Measurements from ENCODE around the gene CREG1. TPM values are rescaled to one million over a fixed set of nuclear protein-coding genes. Genes with fewer than 3 reads are reported as not detected.
A peak's percentile ranks its signal among the peaks of the same experiment; 100 is the strongest.

Gene CREG1
- total and polyA plus RNA-seq, 2 of the 8 experiments (the other 6 are each of a cell fraction or from before 2014, with no cell fraction given): 29.8 to 30.1 TPM

- H3K18ac ChIP-seq (ENCODE audit: extremely low read depth, low read length): no peak overlapping the region
- no peak overlapping the region for H3K4me2 ChIP-seq (ENCODE audit: insufficient read depth in 1 of 2, low read depth in 2 of 2, low read length in 2 of 2)
- no peak overlapping the region for H3K14ac ChIP-seq (ENCODE audit: insufficient read length)
- H3K4me3 ChIP-seq (ENCODE audit: extremely low read depth in 1 of 4, insufficient read depth in 2 of 4, low read depth in 3 of 4, low read length in 4 of 4): no peak overlapping the region
- no peak overlapping the region for H2BK5ac ChIP-seq (ENCODE audit: low read depth, low read length)
- no peak overlapping the region for H4K5ac ChIP-seq (ENCODE audit: insufficient read length, low read depth, low read length)
- no peaks in the 10 kb centered on the region for H3K27me3 ChIP-seq (replicated peaks in 1 of 4; ENCODE audit: control insufficient read depth in 3 of 4, extremely low read depth in 1 of 4, insufficient read depth in 3 of 4, low read length in 3 of 4)
- no peak overlapping the region for H3K23ac ChIP-seq (ENCODE audit: insufficient read length)
- DNase-seq (ENCODE audit: low read depth in 1 of 2, low spot score in 2 of 2) (no peak), FAIRE-seq (no peak)
- H3K79me1 ChIP-seq (ENCODE audit: low read depth, low read length): no peaks in the 10 kb centered on the region
- H2AK5ac ChIP-seq (ENCODE audit: low read depth, low read length): no peak overlapping the region
- H4K8ac ChIP-seq (ENCODE audit: extremely low read depth, insufficient read depth, low read length): no peak overlapping the region
- H3K9me3 ChIP-seq (ENCODE audit: insufficient read depth in 2 of 2, low read depth in 1 of 2, low read length in 1 of 2): no peaks in the 10 kb centered on the region
- H3K79me2 ChIP-seq (ENCODE audit: control insufficient read depth in 1 of 2, insufficient read depth in 2 of 2, low read length in 2 of 2): no peaks in the 10 kb centered on the region
- H2AFZ ChIP-seq (ENCODE audit: low read length): peak overlapping the region; percentile 68; the same call in 1 of the 2 replicates
- no peak overlapping the region; a peak in 1 of 7 replicates for H3K9ac ChIP-seq (replicated peaks in 1 of 4; ENCODE audit: extremely low read depth in 1 of 4, low read depth in 3 of 4, low read length in 3 of 4)
- no peak overlapping the region for H2BK20ac ChIP-seq (ENCODE audit: low read length)
- no peaks in the 10 kb centered on the region for H3K36me3 ChIP-seq (ENCODE audit: control insufficient read depth in 2 of 4, insufficient read depth in 4 of 4, low read length in 3 of 4)
- H3K23me2 ChIP-seq (ENCODE audit: low read depth, low read length): no peaks in the 10 kb centered on the region
- peaks cover 0 to 6% (median 1%) of the 10 kb centered on the region in 4 experiments; a peak in 2 of 7 replicates for H3K4me1 ChIP-seq (replicated peaks in 1 of 4; ENCODE audit: control insufficient read depth in 3 of 4, insufficient read depth in 4 of 4, low read length in 3 of 4)
- H2BK12ac ChIP-seq (ENCODE audit: low read depth, low read length): no peak overlapping the region
- no peaks in the 10 kb centered on the region for H4K20me1 ChIP-seq (replicated peaks in 1 of 2; ENCODE audit: control insufficient read depth in 1 of 2, insufficient read depth in 2 of 2, low read length in 2 of 2)
- H3K56ac ChIP-seq (replicated peaks; ENCODE audit: insufficient read length, low read depth, low read length): no peak overlapping the region
- no peak overlapping the region for H3K4ac ChIP-seq (replicated peaks; ENCODE audit: insufficient read length, low read depth, low read length)
- no peak overlapping the region for H2BK120ac ChIP-seq (replicated peaks; ENCODE audit: low read depth, low read length)
- no peak overlapping the region for H4K91ac ChIP-seq (replicated peaks; ENCODE audit: insufficient read length, low read length)
- CTCF ChIA-PET (ENCODE audit: partially characterized antibody): interaction anchor here (1.1 to 1.3 kb wide), 2 partner anchors 21 to 56 kb away, joined by 3 to 5 read pairs; no protein-coding TSS in a partner anchor
- 78% methylated on average over 7 of the region's 7 CpGs; no CpG with 5 or more reads in 1 of the 2 experiments for WGBS, 2 experiments (ENCODE audit: extremely low coverage in 1 of 2, insufficient coverage in 1 of 2, insufficient read length in 1 of 2, insufficient replicate concordance in 2 of 2, low coverage in 1 of 2, low lambda C conversion rate in 2 of 2, missing lambda C conversion rate in 1 of 2)
- no peak overlapping the region for H2BK15ac ChIP-seq (ENCODE audit: low read length)
- POLR2A ChIA-PET (ENCODE audit: partially characterized antibody): no interaction called here
- no peak overlapping the region for H3K27ac ChIP-seq (ENCODE audit: low read depth, low read length)
- no peak for TF ChIP-seq TAF1 (IDR thresholded peaks at IDR 0.05; ENCODE audit: low read depth, low read length)
- TF ChIP-seq MAX (IDR thresholded peaks at IDR 0.05): no peak
- no peak for TF ChIP-seq RFX5 (IDR thresholded peaks at IDR 0.05; ENCODE audit: borderline replicate concordance, low read depth, low read length)
- TF ChIP-seq POLR2A (IDR thresholded peaks at IDR 0.05; ENCODE audit: control extremely low read depth in 1 of 2, low read depth in 2 of 2, low read length in 2 of 2): no peak
- TF ChIP-seq USF2 (IDR thresholded peaks at IDR 0.05; ENCODE audit: low read length): no peak
- TF ChIP-seq RXRA (IDR thresholded peaks at IDR 0.05; ENCODE audit: insufficient read depth, low read depth, low read length): no peak
- TF ChIP-seq POLR2AphosphoS5 (IDR thresholded peaks at IDR 0.05; ENCODE audit: low read depth, low read length): no peak
- no peak for TF ChIP-seq RBBP5 (IDR thresholded peaks at IDR 0.05; ENCODE audit: borderline replicate concordance, low read depth, low read length)
- no peak for TF ChIP-seq SP2 (IDR thresholded peaks at IDR 0.05; ENCODE audit: low read length)
- no peak for TF ChIP-seq KDM4A (IDR thresholded peaks at IDR 0.05; ENCODE audit: low read depth, low read length, severe bottlenecking)
- no peak for TF ChIP-seq NRF1 (IDR thresholded peaks at IDR 0.05; ENCODE audit: low read depth, low read length)
- no peak for TF ChIP-seq YY1 (IDR thresholded peaks at IDR 0.05; ENCODE audit: low read depth, low read length)
- no peak for TF ChIP-seq TAF7 (optimal IDR thresholded peaks at IDR 0.05; ENCODE audit: borderline replicate concordance, low read depth, low read length)
Measured at GRCh38 chr1:167512046-167512654, 41.4 kb downstream of the CREG1 start.

Measured in H1 (cell line).